ENCODE data around the gene SLC25A51.

SLC25A51 gene

DNA sequence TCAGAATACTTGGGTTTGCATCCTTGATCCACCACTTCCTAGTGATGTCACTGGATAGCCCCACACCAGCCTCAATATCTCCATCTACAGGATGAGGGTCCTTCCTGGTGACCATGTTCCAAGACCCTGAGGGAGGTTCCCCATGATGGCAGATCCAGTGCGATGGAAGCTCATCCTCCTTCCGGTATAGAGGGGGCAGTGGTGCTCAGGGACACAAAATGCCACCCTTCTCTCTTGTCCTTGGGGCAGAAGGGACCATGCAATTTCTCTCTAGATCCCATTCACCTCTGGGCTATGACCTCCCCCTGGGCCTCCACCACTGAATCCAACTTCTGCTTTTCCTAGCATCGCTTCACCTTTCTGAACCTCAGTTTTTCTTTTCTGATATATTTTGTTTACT is 5.4 kb upstream of the SLC25A51 start:
- TF ChIP-seq, protein P1, sequence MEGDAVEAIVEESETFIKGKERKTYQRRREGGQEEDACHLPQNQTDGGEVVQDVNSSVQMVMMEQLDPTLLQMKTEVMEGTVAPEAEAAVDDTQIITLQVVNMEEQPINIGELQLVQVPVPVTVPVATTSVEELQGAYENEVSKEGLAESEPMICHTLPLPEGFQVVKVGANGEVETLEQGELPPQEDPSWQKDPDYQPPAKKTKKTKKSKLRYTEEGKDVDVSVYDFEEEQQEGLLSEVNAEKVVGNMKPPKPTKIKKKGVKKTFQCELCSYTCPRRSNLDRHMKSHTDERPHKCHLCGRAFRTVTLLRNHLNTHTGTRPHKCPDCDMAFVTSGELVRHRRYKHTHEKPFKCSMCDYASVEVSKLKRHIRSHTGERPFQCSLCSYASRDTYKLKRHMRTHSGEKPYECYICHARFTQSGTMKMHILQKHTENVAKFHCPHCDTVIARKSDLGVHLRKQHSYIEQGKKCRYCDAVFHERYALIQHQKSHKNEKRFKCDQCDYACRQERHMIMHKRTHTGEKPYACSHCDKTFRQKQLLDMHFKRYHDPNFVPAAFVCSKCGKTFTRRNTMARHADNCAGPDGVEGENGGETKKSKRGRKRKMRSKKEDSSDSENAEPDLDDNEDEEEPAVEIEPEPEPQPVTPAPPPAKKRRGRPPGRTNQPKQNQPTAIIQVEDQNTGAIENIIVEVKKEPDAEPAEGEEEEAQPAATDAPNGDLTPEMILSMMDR (IDR thresholded peaks at IDR 0.05; ENCODE audit: poor library complexity, severe bottlenecking): no peak
- Histone ChIP-seq H3K9me3 (ENCODE audit: severe bottlenecking) (no peaks in the 10 kb centered on the region), H3K27me3 (ENCODE audit: insufficient read depth, poor library complexity, severe bottlenecking) (no peaks in the 10 kb centered on the region), H3K4me1 (ENCODE audit: insufficient read depth, poor library complexity, severe bottlenecking) (peaks cover 9% of the 10 kb centered on the region), H3K27ac (ENCODE audit: poor library complexity, severe bottlenecking) (no peak overlapping the region), H3K36me3 (ENCODE audit: low read depth) (no peaks in the 10 kb centered on the region), H3K4me3 (ENCODE audit: severe bottlenecking) (no peak overlapping the region)
- ATAC-seq (ENCODE audit: low read depth) (no peak), DNase-seq (ENCODE audit: low spot score) (peak; percentile 9)

GRCh38 chr9:37908698-37909186 is 4.8 kb upstream of the SLC25A51 start:
- TF ChIP-seq, protein P1 (IDR thresholded peaks at IDR 0.05; ENCODE audit: poor library complexity, severe bottlenecking): no peak
- Histone ChIP-seq H3K36me3 (ENCODE audit: low read depth) (no peaks in the 10 kb centered on the region), H3K9me3 (ENCODE audit: severe bottlenecking) (no peaks in the 10 kb centered on the region), H3K27me3 (ENCODE audit: insufficient read depth, poor library complexity, severe bottlenecking) (no peaks in the 10 kb centered on the region), H3K4me1 (ENCODE audit: insufficient read depth, poor library complexity, severe bottlenecking) (peaks cover 9% of the 10 kb centered on the region), H3K4me3 (ENCODE audit: severe bottlenecking) (no peak overlapping the region), H3K27ac (ENCODE audit: poor library complexity, severe bottlenecking) (no peak overlapping the region)
- DNase-seq (ENCODE audit: low spot score) (peak; percentile 29), ATAC-seq (ENCODE audit: low read depth) (no peak)

GRCh38 chr9:37908283-37908682 is 4.4 kb upstream of the SLC25A51 start:
- no peak for ATAC-seq (ENCODE audit: low read depth)
- Histone ChIP-seq H3K4me3 (ENCODE audit: severe bottlenecking) (no peak overlapping the region), H3K27me3 (ENCODE audit: insufficient read depth, poor library complexity, severe bottlenecking) (no peaks in the 10 kb centered on the region), H3K27ac (ENCODE audit: poor library complexity, severe bottlenecking) (no peak overlapping the region), H3K36me3 (ENCODE audit: low read depth) (no peaks in the 10 kb centered on the region), H3K4me1 (ENCODE audit: insufficient read depth, poor library complexity, severe bottlenecking) (peaks cover 9% of the 10 kb centered on the region), H3K9me3 (ENCODE audit: severe bottlenecking) (no peaks in the 10 kb centered on the region)
- TF ChIP-seq, protein P1 (IDR thresholded peaks at IDR 0.05; ENCODE audit: poor library complexity, severe bottlenecking): no peak
- DNase-seq (ENCODE audit: low spot score): no peak

DNA sequence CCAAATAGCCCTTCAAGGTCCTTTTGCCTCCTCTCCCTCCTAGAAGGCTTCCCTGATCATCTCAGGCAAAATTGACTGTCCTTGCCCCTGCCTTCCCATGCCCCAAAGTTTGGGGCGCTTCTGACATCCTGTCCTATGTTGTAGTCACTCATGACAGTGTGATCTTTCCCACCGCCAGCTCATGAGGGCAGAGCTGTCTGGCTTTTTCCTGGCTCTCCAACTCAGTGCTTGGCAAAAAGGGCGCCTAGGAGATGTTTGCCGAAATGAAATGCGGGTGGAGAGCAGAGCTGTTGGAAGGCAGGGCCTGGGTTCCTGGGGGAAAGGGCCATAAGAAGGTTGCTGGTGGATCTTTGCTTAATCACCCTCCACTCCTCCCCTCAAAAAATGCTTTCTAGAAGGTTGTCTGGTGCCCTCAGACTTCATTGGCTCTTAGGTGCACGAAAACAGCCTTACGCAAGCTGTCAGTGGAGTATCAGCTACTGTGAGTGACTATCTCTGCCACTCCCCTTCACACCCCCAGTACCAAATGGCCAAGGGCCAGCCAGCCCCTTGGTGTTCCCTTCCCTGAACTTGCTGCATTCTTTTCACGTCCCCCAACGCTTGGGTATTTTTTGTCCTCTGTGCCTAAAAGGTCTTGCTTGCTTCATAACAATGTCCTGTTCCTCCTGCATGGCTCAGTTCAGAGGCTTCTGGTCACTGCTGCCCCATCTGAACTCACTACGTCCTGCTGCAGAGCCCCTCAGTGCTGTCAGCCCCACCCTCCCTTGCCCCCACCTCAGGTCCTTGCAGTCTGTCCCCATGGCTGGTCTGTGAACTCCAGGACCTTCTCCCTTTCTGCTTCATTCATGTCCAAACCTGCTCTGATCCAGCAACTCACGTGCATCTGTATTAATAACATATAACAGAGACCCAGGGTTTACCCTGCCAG is 2.6 kb upstream of the SLC25A51 start:
- Histone ChIP-seq H3K27me3 (ENCODE audit: insufficient read depth, poor library complexity, severe bottlenecking) (no peaks in the 10 kb centered on the region), H3K4me1 (ENCODE audit: insufficient read depth, poor library complexity, severe bottlenecking) (peaks cover 14% of the 10 kb centered on the region), H3K36me3 (ENCODE audit: low read depth) (peaks cover 11% of the 10 kb centered on the region), H3K4me3 (ENCODE audit: severe bottlenecking) (no peak overlapping the region), H3K9me3 (ENCODE audit: severe bottlenecking) (no peaks in the 10 kb centered on the region), H3K27ac (ENCODE audit: poor library complexity, severe bottlenecking) (no peak overlapping the region)
- TF ChIP-seq, protein P1 (IDR thresholded peaks at IDR 0.05; ENCODE audit: poor library complexity, severe bottlenecking): no peak
- DNase-seq (ENCODE audit: low spot score) (peak; percentile 20), ATAC-seq (ENCODE audit: low read depth) (no peak)

DNA sequence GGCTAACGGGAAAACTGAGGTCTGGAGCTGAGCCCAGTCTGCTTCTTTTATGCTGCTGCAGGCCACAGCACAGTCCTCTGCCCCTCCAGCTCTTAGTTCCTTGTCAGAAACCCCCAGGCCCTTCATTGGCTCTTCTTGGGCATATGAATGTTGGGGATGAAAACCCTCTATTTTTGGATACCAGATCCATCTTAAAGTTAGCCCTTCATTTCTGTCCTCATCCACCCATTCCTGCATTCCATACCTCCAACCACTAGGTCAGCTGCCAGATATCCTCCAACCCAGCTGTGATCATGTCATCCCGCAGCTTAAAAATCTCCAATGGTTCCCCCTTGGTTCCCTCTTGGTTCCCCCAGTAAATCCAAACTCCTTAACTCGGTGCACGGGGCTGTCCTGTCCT is 1.8 kb upstream of the SLC25A51 start:
- Histone ChIP-seq H3K4me3 (ENCODE audit: severe bottlenecking) (no peak overlapping the region), H3K9me3 (ENCODE audit: severe bottlenecking) (no peaks in the 10 kb centered on the region), H3K27me3 (ENCODE audit: insufficient read depth, poor library complexity, severe bottlenecking) (no peaks in the 10 kb centered on the region), H3K27ac (ENCODE audit: poor library complexity, severe bottlenecking) (no peak overlapping the region), H3K4me1 (ENCODE audit: insufficient read depth, poor library complexity, severe bottlenecking) (peaks cover 14% of the 10 kb centered on the region), H3K36me3 (ENCODE audit: low read depth) (peaks cover 17% of the 10 kb centered on the region)
- TF ChIP-seq, protein P1 (IDR thresholded peaks at IDR 0.05; ENCODE audit: poor library complexity, severe bottlenecking): no peak
- ATAC-seq (ENCODE audit: low read depth): no peak
- no peak for DNase-seq (ENCODE audit: low spot score)
